Breast epithelium (tissue), 4 donors: ENCODE data around the gene BAIAP3. TPM values are rescaled to one million over a fixed set of nuclear protein-coding genes. Genes with fewer than 3 reads are reported as not detected.

Experiments used
- DNase-seq, 2 donors: peaks; one replicate each; pipeline ENCODE4 v3.0.0-alpha.2; 2019; ENCODE audit warnings: low spot score in 2 of 2
- H3K27ac ChIP-seq, 2 donors: fragments of 200-600 bp; sonication (generic) in 1 of 2; one replicate each; pipeline ENCODE4 v1.5.1; 2016 to 2019; ENCODE audit warnings: mild to moderate bottlenecking in 1 of 2
- H3K27me3 ChIP-seq, 2 donors: fragments of 200-600 bp; sonication (generic) in 1 of 2; one replicate each; pipeline versions ENCODE4 v1.5.1 to v1.6.0; 2017 to 2019; ENCODE audit warnings: control low read depth in 1 of 2, mild to moderate bottlenecking in 1 of 2
- H3K36me3 ChIP-seq: fragments of 200-600 bp; one replicate; pipeline ENCODE4 v1.5.1; 2019
- H3K4me1 ChIP-seq, 2 donors: fragments of 200-600 bp; sonication (generic); one replicate each; pipeline ENCODE4 v1.5.1; 2016 to 2019; ENCODE audit warnings: control low read depth in 1 of 2
- H3K4me3 ChIP-seq, 3 donors: fragments of 200-600 bp; sonication (generic); 1 replicate in 2 of 3; 2 replicates in 1 of 3; pipeline ENCODE4 v1.5.1; 2016 to 2019; ENCODE audit warnings: mild to moderate bottlenecking in 3 of 3, moderate library complexity in 2 of 3
- H3K9me3 ChIP-seq, 2 donors: fragments of 200-600 bp; sonication (generic) in 1 of 2; one replicate each; pipeline ENCODE4 v1.5.1; 2016 to 2019; ENCODE audit warnings: control low read depth in 1 of 2
- POLR2A ChIP-seq: fragments of 450-650 bp; IDR thresholded peaks from one replicate; pipeline ENCODE4 v1.6.1; 2016; ENCODE audit warnings: antibody characterized with exemption, mild to moderate bottlenecking, moderate library complexity
- POLR2AphosphoS5 ChIP-seq, 3 donors: sonication (generic); formaldehyde crosslinking; IDR thresholded peaks; one replicate each; pipeline ENCODE4 v1.6.1; 2017; ENCODE audit warnings: antibody characterized with exemption in 3 of 3
- intact Hi-C: fragments of 100-400 bp; cut with DNase I; formaldehyde crosslinking; loops from one replicate; pipeline ENCODE4 v1.15.1; 2023; ENCODE audit warnings: low total_unique reads
- total RNA-seq, 3 donors: library from RNA; depleted of rRNA; stranded (reverse); fragments of >200 nt; gene quantifications; one replicate each; pipeline ENCODE4 v1.1.0, GENCODE V29; 2016
- TF ChIP-seq, protein P1 (sequence below), 3 donors: fragments of 450-650 bp; IDR thresholded peaks; one replicate each; pipeline ENCODE4 v1.5.1; 2016 to 2017; ENCODE audit warnings: antibody characterized with exemption in 3 of 3, mild to moderate bottlenecking in 3 of 3, moderate library complexity in 3 of 3

BAIAP3 gene, protein sequence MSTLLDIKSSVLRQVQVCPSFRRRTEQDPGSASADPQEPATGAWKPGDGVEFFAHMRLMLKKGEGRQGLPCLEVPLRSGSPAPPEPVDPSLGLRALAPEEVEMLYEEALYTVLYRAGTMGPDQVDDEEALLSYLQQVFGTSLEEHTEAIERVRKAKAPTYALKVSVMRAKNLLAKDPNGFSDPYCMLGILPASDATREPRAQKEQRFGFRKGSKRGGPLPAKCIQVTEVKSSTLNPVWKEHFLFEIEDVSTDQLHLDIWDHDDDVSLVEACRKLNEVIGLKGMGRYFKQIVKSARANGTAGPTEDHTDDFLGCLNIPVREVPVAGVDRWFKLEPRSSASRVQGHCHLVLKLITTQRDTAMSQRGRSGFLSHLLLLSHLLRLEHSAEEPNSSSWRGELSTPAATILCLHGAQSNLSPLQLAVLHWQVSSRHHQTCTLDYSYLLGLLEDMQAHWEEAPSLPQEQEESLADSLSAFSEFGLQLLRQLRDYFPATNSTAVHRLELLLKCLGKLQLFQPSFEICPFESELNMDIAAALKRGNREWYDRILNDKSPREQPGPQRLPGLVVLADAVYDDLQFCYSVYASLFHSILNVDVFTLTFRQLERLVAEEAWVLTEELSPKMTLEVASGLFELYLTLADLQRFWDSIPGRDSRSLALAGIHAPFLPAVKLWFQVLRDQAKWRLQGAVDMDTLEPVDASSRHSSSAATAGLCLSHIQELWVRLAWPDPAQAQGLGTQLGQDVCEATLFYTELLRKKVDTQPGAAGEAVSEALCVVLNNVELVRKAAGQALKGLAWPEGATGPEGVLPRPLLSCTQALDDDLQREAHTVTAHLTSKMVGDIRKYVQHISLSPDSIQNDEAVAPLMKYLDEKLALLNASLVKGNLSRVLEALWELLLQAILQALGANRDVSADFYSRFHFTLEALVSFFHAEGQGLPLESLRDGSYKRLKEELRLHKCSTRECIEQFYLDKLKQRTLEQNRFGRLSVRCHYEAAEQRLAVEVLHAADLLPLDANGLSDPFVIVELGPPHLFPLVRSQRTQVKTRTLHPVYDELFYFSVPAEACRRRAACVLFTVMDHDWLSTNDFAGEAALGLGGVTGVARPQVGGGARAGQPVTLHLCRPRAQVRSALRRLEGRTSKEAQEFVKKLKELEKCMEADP
- total RNA-seq, result 1 to 10 TPM; 2.7 to 8.2 (median 7.3) TPM

DNA sequence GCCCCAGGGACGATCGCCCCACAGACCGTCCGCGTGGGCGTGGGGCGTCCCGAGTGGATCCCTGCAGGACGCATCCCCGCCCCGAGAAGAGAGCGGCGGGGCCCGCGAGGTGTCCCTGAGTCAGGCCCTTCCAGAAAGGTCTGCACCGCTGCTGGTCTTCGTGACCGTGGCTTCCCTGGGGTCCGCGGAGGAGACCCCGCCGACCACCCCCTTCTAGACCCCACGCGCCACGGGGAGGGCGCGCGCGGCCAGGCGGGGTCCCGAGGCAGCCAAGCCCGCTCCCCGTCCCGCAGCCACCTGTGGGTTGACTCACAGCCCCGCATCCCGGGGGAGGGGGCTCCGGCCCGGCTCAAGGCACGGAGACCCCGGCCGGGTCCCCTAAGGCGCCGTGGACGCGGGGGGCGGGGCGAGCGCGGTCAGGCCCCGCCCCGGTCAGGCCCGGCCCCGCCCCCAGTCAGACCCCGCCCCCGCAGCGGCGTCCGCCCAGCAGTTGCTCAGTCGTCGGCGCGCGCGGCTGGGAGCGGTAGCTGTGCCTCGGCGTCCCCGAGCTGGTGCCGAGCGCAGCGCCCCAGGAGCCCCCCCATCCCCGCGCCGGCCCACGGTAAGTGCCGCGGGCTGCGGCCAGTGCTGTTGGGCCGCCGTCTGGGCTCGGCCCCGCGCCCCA lies at the start of gene BAIAP3:
Gene BAIAP3, plus strand, starts transcription at position 497 of the 664 bp plus-strand sequence. CDS start 4,905 bp downstream, outside the sequence.
- no peak for DNase-seq
- no peak for TF ChIP-seq POLR2AphosphoS5 (IDR thresholded peaks at IDR 0.05)
- TF ChIP-seq POLR2A, result no peak
- TF ChIP-seq, protein P1, sequence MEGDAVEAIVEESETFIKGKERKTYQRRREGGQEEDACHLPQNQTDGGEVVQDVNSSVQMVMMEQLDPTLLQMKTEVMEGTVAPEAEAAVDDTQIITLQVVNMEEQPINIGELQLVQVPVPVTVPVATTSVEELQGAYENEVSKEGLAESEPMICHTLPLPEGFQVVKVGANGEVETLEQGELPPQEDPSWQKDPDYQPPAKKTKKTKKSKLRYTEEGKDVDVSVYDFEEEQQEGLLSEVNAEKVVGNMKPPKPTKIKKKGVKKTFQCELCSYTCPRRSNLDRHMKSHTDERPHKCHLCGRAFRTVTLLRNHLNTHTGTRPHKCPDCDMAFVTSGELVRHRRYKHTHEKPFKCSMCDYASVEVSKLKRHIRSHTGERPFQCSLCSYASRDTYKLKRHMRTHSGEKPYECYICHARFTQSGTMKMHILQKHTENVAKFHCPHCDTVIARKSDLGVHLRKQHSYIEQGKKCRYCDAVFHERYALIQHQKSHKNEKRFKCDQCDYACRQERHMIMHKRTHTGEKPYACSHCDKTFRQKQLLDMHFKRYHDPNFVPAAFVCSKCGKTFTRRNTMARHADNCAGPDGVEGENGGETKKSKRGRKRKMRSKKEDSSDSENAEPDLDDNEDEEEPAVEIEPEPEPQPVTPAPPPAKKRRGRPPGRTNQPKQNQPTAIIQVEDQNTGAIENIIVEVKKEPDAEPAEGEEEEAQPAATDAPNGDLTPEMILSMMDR (IDR thresholded peaks at IDR 0.05), result no peak
- Histone ChIP-seq H3K27me3 (peaks cover 6 to 37% of the 10 kb centered on the region in 2 donors), H3K36me3 (no peaks in the 10 kb centered on the region), H3K27ac (peak within 1 kb of the TSS; percentile 81 to 89), H3K9me3 (peaks cover 0 to 8% of the 10 kb centered on the region in 2 donors), H3K4me1 (peaks cover 22 to 26% of the 10 kb centered on the region in 2 donors), H3K4me3 (peak within 1 kb of the TSS; percentile 37 to 77 (median 59))
- intact Hi-C loops, result no loop called here

DNA sequence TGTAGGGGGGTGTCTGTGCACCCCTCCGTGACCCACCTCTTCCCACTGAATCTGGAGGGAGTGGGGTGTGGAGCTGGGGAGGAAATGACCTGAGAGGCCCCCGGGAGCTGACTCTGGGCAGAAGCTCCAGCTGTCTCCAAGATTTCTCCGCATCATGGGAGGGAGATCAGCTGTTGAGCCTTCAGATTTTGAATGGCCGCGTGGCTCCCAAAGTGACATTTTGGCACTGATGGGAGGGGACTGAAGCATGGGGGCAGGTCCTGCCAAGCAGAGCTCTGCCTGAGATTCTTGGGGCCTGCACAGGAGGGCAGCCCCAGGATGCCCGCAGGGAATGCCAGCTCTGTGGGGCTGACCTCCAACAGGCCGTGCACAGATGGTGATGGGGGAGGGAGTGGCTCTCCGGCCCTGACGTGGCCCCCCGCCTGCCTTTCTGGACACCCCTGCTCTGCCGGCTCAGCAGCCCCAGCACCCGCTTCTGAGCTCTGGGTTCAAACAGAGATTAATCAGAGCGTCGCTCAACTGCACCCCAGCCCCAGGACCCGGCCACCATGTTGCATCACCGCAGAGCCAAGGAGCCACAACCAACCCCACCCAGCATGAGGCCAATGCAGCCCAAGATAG lies 49.3 kb upstream of the BAIAP3 start:
- no peak for DNase-seq

DNA sequence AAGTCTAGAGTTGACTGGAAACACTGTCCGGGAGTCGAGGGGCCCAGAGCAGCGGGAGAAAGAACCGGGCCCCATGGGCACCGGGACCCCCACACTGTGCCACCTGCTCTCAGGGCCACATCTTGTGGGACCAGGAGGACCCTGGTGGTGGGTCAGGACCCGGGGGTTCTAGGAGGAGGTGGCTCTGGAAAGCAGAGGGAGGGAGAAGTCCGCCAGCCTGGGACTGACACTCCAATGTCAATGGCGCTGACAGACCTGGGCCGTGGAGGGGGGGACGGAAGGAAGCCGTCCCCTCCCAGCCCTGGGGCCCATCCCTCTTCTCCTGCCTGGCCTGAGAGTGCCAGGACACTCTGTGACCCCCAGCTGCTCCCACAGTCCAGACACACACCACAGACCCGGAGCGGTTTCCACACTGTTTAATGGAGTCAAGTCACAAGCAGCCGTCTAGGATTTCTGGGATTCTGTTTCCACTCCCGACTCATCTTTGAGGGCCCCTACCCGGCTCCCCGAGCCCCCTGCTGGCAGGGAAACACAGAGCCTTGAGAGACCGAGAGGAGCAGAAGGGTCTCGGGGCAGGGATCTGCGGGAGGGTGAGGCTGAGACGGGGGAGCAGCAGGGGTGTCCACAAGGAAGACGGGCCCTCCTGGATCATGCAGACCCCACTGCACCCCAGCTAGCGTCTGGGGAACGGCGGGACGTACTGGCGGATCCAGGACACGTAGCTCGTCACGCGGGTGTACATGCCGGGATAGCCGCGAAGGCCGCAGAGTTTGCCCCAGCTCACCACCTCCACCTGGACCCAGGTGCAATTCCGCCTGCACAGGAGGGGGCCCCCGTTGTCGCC lies 47.6 kb upstream of the BAIAP3 start:
- Histone ChIP-seq H3K36me3 (no peaks in the 10 kb centered on the region), H3K27me3 (peaks cover 6 to 60% of the 10 kb centered on the region in 2 donors), H3K4me1 (no peaks in the 10 kb centered on the region), H3K27ac (no peak overlapping the region), H3K4me3 (no peak overlapping the region), H3K9me3 (no peaks in the 10 kb centered on the region)
- TF ChIP-seq POLR2AphosphoS5 (IDR thresholded peaks at IDR 0.05) (no peak), POLR2A (no peak)
- TF ChIP-seq, protein P1 (IDR thresholded peaks at IDR 0.05), result no peak
- intact Hi-C loops, result no loop called here
- no peak for DNase-seq

More for the DNA sequence above, 49.3 kb upstream of the BAIAP3 start:
- H3K36me3 ChIP-seq, result no peaks in the 10 kb centered on the region
- H3K4me1 ChIP-seq, result no peaks in the 10 kb centered on the region
- H3K9me3 ChIP-seq, result no peaks in the 10 kb centered on the region
- peaks cover 6 to 61% of the 10 kb centered on the region in 2 donors for H3K27me3 ChIP-seq
- H3K27ac ChIP-seq, result no peak overlapping the region
- TF ChIP-seq POLR2A (no peak), POLR2AphosphoS5 (IDR thresholded peaks at IDR 0.05) (no peak)
- TF ChIP-seq, protein P1 (IDR thresholded peaks at IDR 0.05), result no peak
- no peak overlapping the region for H3K4me3 ChIP-seq
- intact Hi-C loops, result no loop called here

DNA sequence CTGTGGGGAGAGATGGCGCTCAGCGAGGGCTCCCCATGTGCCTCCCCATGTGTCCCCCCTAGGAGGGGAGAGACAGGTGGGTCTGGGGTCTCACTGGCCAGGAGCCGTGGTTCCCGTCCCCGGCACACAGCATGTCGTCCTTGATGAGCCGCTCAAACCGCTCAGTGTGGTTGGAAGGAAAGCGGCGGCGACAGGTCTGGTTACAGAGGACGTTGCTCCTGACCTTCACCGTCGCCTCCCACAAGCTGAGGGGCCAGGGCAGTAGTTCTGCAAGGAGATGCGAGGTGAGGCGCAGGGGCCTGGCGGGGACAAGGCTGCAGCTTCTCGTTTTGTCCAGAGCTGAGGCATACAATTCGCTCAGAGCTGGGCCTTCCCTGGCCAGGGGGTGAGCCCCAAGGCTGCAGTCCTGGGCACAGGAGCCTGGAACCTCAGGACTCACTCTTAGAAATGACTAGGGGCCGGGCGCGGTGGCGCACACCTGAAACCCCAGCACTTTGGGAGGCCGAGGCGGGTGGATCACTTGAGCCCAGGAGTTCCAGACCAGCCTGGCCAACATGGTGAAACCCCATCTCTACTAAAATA lies 46.8 kb upstream of the BAIAP3 start:
- DNase-seq, result no peak
- TF ChIP-seq POLR2AphosphoS5 (IDR thresholded peaks at IDR 0.05) (no peak), POLR2A (no peak)
- TF ChIP-seq, protein P1 (IDR thresholded peaks at IDR 0.05), result no peak
- peaks cover 6 to 67% of the 10 kb centered on the region in 2 donors for H3K27me3 ChIP-seq

More for the DNA sequence above, 46.8 kb upstream of the BAIAP3 start:
- H3K36me3 ChIP-seq, result no peaks in the 10 kb centered on the region
- no peaks in the 10 kb centered on the region for H3K4me1 ChIP-seq
- intact Hi-C loops, result no loop called here
- no peak overlapping the region for H3K27ac ChIP-seq
- H3K9me3 ChIP-seq, result no peaks in the 10 kb centered on the region
- no peak overlapping the region for H3K4me3 ChIP-seq
